GM18907 (cell line): ENCODE data around the gene POLR2F.

Experiments
- ATAC-seq: cut with Tn5 transposase; IDR thresholded peaks from one replicate; pipeline ENCODE4 v1.9.1; 2021; ENCODE audit warnings: mild to moderate bottlenecking, moderate library complexity; ENCODE audit not compliant: unreplicated experiment

POLR2F gene

DNA sequence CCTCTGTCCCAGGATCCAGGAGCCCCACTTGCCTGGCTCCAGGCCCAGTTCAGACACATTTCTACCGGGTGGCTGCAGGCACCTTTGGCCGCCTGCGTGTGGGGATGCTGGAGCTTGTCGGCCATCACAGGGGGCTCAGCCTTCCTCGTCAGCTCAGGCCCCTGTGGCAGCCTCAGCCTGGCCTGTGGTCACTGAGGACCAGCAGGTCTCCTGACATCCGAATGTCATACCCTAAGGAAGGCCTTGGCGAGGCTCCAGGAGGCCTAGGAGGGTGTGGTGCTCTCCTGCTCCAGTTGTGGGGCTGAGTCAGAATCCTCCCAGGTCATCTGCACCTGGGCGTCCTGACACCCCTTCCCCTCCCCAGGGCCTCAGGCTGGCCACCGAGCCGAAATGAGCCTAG lies 45.7 kb downstream of the POLR2F start:
- ATAC-seq = no peak

GRCh38 chr22:37999640-38000272 lies 46.3 kb downstream of the POLR2F start:
- ATAC-seq = no peak

DNA sequence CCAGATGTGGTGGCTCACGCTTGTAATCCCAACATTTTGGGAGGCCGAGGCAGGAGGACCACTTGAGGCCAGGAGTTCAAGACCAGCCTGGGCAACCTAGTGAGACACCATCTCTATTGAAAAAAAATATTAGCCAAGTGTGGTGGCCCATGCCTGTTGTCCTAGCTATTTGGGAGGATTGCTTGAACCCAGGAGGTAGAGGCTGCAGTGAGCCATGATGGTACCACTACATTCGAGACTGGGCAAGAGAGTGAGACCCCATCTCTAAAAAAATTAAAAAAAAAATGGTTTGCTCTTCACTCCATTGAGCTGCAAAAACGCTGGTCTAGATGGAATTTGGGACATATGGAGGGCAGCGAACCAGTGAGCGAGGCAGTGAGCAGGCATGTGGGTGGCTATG lies 52.4 kb downstream of the POLR2F start:
- no peak for ATAC-seq

- ATAC-seq = no peak
Observed at GRCh38 chr22:38006906-38007305, 53.4 kb downstream of the POLR2F start.

DNA sequence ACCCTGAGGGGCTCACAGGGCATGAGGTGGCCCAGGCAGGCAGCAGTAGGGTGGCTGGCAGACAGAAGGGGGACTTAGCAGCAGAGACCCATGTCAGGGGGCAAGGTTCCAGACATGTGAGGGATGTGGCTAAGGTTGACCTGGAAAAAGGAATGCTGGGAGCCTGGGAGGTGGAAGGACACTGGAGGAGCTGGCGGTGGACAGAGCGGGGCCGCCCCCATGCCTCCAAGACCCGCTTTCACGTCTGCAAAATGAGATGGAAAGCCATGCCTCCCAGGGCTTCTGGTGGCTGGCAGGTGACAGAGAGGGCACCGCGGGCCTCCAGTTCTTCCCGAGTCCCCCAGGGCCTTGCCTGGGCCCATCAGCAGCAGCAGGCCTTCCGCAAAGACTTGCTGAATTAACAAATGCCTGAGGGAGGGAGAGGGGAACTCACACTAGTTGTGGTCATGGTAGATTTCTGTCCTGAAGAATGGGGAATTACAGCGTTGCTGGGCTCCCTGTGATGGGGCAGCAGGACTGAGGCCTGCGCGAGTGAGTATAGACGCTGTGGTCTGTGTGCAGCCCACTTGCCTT lies 53.9 kb downstream of the POLR2F start:
- no peak for ATAC-seq

- ATAC-seq = no peak
Observed at GRCh38 chr22:38009000-38009806, 55.7 kb downstream of the POLR2F start.

DNA sequence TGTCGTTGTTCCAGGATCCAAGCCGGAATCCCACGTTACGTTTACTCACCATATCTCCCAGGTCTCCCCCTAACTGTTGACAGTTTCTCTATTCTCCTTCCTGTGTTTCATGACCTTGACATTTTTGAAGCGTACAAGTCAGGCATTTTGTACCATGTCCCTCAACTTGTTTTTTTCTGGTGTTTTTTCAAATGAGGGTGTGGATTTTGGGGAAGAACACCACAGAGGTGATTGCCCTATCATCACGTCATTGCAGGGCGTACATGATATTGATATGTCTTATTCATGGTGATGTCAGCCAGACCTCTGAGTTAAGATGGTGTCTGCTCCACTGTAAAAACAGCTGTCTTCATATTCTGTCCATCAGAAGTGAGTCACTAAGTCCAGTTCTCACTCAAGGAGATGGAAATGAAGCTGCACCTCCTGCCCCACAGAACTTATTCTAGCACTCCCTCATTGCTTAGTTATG lies 59.1 kb downstream of the POLR2F start:
- no peak for ATAC-seq

DNA sequence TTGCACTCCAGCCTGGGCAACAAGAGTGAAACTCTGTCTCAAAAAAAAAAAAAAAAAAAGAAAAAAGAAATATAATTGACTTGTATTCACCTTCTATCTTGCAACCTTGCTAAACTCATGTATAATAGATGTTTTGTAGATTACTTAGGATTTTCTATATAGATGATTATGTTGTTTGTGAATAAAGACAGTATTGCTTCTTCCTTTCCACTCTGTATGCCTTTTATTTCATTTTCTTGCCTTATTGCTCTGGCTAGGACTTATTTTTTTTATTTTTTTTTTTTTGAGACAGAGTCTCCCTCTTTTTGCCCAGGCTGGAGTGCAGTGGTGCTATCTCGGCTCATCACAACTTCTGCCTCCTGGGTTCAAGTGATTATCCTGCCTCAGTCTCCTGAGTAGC lies 60.6 kb downstream of the POLR2F start:
- no peak for ATAC-seq

DNA sequence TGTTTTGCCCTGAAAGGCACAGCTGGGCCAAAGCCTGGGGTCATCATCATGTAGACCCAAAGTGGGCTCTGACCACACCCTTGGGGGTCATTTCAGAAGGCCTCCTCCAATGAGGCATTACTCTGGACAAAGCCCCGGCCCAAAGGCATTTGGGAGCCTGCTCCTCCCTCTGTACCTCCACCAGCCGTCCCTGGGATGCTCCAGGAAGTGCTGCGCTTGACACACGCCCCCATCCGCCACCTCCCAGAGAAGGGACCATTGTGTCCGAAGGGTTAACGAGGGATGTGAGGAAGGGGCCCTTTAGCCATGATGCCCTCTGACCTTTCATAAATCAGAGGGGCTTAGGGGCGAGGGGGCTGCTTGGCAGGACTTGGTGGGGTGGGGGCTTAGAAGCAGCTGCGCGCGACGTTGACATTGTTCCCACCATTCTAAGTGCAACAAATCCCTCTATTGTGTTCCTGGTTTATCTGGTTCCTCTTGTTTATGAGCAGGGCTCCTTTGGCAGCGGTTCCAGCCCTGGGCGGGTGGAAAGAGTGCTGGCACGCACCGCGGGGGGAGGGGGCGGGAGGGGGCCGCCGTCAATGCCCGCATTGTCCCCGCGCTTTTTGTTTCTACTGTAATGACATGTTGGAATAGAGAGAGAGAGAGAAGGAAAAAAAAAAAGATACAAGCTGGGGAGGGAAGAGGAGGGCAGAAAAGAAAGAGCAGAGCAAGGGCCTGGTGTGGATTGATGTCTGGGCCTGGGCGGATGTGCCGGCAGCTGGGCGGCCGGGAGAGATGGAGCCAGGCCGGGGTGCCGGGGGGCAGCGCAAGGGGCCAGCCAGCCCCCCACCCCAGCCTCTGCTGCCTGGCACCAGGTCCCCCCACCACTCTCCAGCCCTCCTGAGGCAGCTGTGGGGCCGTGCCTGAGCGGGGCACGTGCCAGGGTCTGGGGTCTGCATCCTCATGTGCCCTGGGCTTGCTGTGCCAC lies 63.0 kb downstream of the POLR2F start:
- ATAC-seq = no peak

DNA sequence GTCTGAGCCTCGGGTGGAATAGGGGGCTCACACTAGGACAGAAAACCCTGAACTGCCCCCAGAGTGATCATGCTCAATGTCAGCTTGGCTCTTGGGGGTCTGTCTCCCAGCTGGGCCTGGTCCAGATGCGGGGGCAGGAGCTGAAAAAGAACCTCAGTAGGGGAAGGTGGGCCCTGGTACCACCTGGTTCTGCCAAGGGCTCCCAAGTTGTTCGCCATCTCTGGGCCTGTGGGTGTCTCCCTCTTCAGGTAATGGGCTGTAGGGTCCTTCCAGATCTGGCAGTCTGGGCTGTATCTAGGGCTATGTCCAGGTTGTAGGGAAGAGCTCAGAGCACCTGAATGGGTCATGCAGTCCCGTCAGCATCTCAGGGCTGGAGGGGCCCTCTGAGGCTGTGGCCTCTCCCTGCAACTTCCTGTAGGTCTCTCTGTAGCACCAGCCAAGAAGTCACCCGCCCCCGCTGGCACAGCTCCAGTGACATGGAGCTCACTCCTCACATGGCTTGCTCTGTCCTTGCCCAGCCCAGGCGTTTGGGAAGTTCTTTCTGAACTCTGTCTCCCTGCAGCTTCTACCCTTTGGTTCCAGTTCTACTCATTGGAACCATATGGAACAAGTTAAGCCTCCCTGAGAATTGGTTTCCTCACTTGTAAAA lies 63.9 kb downstream of the POLR2F start:
- no peak for ATAC-seq

DNA sequence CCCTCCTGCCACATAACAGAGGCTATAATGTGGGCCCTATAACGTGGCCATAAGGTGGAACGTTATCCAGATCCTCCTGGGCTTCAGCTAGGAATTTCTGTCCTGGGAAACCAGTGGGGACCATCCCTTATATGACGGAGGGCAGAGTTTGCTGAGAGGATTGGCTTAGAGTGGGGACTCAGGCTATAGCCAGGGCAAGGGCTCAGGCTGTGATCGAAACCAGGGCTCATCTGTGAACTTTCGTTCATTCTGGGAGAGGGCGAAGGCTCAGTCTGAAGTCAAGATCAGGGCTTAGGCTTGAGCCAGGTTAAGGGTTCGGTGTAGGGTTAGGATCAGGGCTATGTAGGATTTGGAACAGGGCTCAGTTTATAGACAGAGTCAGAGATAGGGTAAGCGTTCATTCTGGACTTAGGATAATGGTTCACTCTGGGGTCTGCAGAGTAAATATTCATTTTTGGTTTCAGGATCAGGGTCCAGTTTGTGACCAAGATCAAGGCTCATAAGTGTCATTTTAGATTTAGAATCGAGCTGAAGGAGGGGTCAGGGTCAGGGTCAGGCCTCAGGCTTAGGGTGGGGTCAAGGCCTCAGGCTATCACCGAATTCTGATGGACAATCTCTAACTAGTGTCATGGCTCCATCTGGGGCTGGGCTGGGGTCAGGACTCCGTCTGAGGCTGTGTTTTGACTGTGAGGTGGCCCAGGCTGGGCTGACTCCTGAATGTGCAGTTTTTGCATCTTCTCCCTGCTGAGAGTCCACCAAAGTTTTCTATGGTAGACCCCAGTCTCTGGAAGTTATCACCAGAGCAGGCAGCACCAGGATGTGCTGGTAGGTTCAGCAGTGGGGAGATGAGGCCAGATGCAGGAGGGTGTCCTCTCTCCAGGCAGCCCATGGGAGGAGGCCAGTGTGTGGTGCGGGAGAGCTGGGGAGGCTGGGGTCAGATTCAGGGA lies 64.7 kb downstream of the POLR2F start:
- ATAC-seq = no peak
